ENCODE measurements around the gene KAT2A.

Gene KAT2A

GRCh38 chr17:42120770-42121769 lies at the start of gene KAT2A:
Gene KAT2A, minus strand, starts transcription at chr17:42121367. Its CDS starts 63 bp downstream, at chr17:42121304.
- peaks cover 13 to 18% of the 10 kb centered on the region in 2 donors for H3K36me3 ChIP-seq (ENCODE audit: control insufficient read depth in 2 of 2, insufficient read depth in 2 of 2, low read length in 2 of 2)
- peak within 1 kb of the TSS; percentile 70 to 81 for H3K27ac ChIP-seq (ENCODE audit: low read depth in 2 of 2, low read length in 2 of 2)
- no peaks in the 10 kb centered on the region for H3K9me3 ChIP-seq (ENCODE audit: control insufficient read depth in 2 of 2, low read length in 2 of 2)
- H3K4me1 ChIP-seq (ENCODE audit: control insufficient read depth in 2 of 2, insufficient read depth in 2 of 2, low read length in 2 of 2), result peaks cover 18 to 23% of the 10 kb centered on the region in 2 donors
- H3K9ac ChIP-seq (ENCODE audit: low read depth in 1 of 2, low read length in 2 of 2), result peak within 1 kb of the TSS; percentile 41 to 66
- no peaks in the 10 kb centered on the region for H3K27me3 ChIP-seq (ENCODE audit: control insufficient read depth in 2 of 2, insufficient read depth in 2 of 2, low read length in 2 of 2)
- H3K4me3 ChIP-seq (ENCODE audit: low read length in 2 of 2), result peak within 1 kb of the TSS; percentile 48 to 55

DNA sequence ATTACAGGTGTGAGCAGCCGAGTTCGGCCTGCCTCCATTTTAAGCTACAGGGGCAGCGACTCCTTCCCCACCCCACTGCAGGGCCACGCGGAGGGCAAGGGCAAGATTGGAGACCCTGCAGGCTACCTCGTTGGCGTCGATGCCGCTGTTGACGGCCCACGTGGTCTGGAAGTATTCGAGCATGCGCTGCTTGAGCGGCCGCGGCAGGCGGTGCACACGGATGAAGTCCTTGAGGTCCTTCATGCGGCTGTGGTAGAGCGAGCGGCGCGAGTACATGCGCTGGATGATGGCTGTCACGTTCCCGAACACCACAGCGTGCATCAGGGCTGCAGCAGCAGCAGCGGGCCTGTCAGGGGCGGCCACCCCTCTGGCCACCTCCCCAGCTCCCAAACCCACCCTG lies 48.2 kb upstream of the KAT2A start:
- Histone ChIP-seq H3K4me3 (ENCODE audit: low read length in 2 of 2) (no peak overlapping the region), H3K36me3 (ENCODE audit: control insufficient read depth in 2 of 2, insufficient read depth in 2 of 2, low read length in 2 of 2) (no peaks in the 10 kb centered on the region), H3K9me3 (ENCODE audit: control insufficient read depth in 2 of 2, low read length in 2 of 2) (no peaks in the 10 kb centered on the region), H3K4me1 (ENCODE audit: control insufficient read depth in 2 of 2, insufficient read depth in 2 of 2, low read length in 2 of 2) (no peaks in the 10 kb centered on the region), H3K27ac (ENCODE audit: low read depth in 2 of 2, low read length in 2 of 2) (no peak overlapping the region), H3K9ac (ENCODE audit: low read depth in 1 of 2, low read length in 2 of 2) (no peak overlapping the region), H3K27me3 (ENCODE audit: control insufficient read depth in 2 of 2, insufficient read depth in 2 of 2, low read length in 2 of 2) (no peaks in the 10 kb centered on the region)

DNA sequence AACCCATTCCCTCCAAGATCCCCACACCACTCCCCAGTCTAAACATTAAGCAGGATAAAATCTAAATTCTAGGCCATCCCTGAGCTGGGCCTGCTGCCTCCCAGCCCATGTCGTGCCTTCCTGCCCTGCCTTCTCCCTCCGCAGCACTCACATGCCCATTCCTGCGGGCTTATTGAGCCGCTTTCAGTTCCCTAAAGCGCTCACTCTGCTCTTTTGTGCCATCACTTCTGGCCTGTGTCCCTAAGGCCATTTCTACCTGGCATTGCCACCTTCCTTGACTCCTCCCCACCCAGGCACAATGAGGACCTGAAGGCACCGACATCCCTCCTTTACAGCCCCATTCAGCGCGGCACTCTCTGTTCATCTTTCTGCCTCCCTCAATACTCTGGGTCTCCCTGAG lies 46.6 kb upstream of the KAT2A start:
- Histone ChIP-seq H3K4me1 (ENCODE audit: control insufficient read depth in 2 of 2, insufficient read depth in 2 of 2, low read length in 2 of 2) (no peaks in the 10 kb centered on the region), H3K27me3 (ENCODE audit: control insufficient read depth in 2 of 2, insufficient read depth in 2 of 2, low read length in 2 of 2) (no peaks in the 10 kb centered on the region), H3K9ac (ENCODE audit: low read depth in 1 of 2, low read length in 2 of 2) (no peak overlapping the region), H3K36me3 (ENCODE audit: control insufficient read depth in 2 of 2, insufficient read depth in 2 of 2, low read length in 2 of 2) (no peaks in the 10 kb centered on the region), H3K4me3 (ENCODE audit: low read length in 2 of 2) (no peak overlapping the region), H3K9me3 (ENCODE audit: control insufficient read depth in 2 of 2, low read length in 2 of 2) (no peaks in the 10 kb centered on the region), H3K27ac (ENCODE audit: low read depth in 2 of 2, low read length in 2 of 2) (no peak overlapping the region)

GRCh38 chr17:42166196-42166763 lies 45.1 kb upstream of the KAT2A start:
- H3K36me3 ChIP-seq (ENCODE audit: control insufficient read depth in 2 of 2, insufficient read depth in 2 of 2, low read length in 2 of 2), result no peaks in the 10 kb centered on the region
- H3K9ac ChIP-seq (ENCODE audit: low read depth in 1 of 2, low read length in 2 of 2), result no peak overlapping the region
- no peaks in the 10 kb centered on the region for H3K27me3 ChIP-seq (ENCODE audit: control insufficient read depth in 2 of 2, insufficient read depth in 2 of 2, low read length in 2 of 2)
- no peaks in the 10 kb centered on the region for H3K9me3 ChIP-seq (ENCODE audit: control insufficient read depth in 2 of 2, low read length in 2 of 2)
- H3K4me3 ChIP-seq (ENCODE audit: low read length in 2 of 2), result no peak overlapping the region
- H3K27ac ChIP-seq (ENCODE audit: low read depth in 2 of 2, low read length in 2 of 2), result no peak overlapping the region
- no peaks in the 10 kb centered on the region for H3K4me1 ChIP-seq (ENCODE audit: control insufficient read depth in 2 of 2, insufficient read depth in 2 of 2, low read length in 2 of 2)

GRCh38 chr17:42165751-42166150 lies 44.6 kb upstream of the KAT2A start:
- Histone ChIP-seq H3K9ac (ENCODE audit: low read depth in 1 of 2, low read length in 2 of 2) (no peak overlapping the region), H3K9me3 (ENCODE audit: control insufficient read depth in 2 of 2, low read length in 2 of 2) (no peaks in the 10 kb centered on the region), H3K27me3 (ENCODE audit: control insufficient read depth in 2 of 2, insufficient read depth in 2 of 2, low read length in 2 of 2) (no peaks in the 10 kb centered on the region), H3K36me3 (ENCODE audit: control insufficient read depth in 2 of 2, insufficient read depth in 2 of 2, low read length in 2 of 2) (no peaks in the 10 kb centered on the region), H3K4me1 (ENCODE audit: control insufficient read depth in 2 of 2, insufficient read depth in 2 of 2, low read length in 2 of 2) (no peaks in the 10 kb centered on the region), H3K4me3 (ENCODE audit: low read length in 2 of 2) (no peak overlapping the region), H3K27ac (ENCODE audit: low read depth in 2 of 2, low read length in 2 of 2) (no peak overlapping the region)

DNA sequence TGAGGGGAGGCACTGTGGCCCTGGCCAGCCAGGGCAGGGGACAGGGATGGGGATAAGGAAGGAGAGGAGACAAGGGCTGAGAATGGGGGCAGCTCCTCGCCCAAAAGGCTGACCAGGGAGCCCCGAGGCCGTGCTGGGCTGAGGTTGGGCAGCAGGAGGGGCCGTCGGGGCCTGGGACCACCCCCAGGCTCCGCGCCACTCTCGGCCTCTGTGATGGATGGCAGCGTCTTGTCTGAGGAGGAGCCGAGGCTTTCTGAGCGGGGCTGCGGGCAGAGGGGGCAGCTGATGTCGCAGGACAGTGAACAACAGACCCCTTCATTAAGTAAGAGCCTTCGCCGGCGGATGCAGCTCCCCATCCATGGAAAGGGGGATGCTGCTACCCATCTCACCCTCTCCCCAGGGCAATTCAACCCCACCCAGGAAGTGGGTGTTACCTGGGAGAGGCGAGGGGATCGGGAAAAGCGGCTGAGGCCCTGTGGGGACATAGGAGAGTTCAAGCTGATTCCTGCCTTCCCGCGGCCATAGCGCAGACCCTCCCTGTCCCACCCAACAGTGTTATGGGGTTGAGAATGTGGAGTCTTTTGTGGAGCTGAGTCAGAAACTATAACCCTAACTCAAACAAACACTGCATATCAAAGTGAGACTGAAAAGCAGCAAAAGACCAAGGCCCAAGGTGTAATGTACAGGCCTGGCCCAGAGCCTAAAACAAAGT lies 42.7 kb upstream of the KAT2A start:
- Histone ChIP-seq H3K4me3 (ENCODE audit: low read length in 2 of 2) (no peak overlapping the region), H3K9ac (ENCODE audit: low read depth in 1 of 2, low read length in 2 of 2) (no peak overlapping the region), H3K27me3 (ENCODE audit: control insufficient read depth in 2 of 2, insufficient read depth in 2 of 2, low read length in 2 of 2) (no peaks in the 10 kb centered on the region), H3K4me1 (ENCODE audit: control insufficient read depth in 2 of 2, insufficient read depth in 2 of 2, low read length in 2 of 2) (no peaks in the 10 kb centered on the region), H3K27ac (ENCODE audit: low read depth in 2 of 2, low read length in 2 of 2) (no peak overlapping the region), H3K9me3 (ENCODE audit: control insufficient read depth in 2 of 2, low read length in 2 of 2) (no peaks in the 10 kb centered on the region), H3K36me3 (ENCODE audit: control insufficient read depth in 2 of 2, insufficient read depth in 2 of 2, low read length in 2 of 2) (no peaks in the 10 kb centered on the region)

- Histone ChIP-seq H3K9ac (ENCODE audit: low read depth in 1 of 2, low read length in 2 of 2) (no peak overlapping the region), H3K27ac (ENCODE audit: low read depth in 2 of 2, low read length in 2 of 2) (no peak overlapping the region)
These were observed 41.9 kb upstream of the KAT2A start for GRCh38 chr17:42163113-42163512.

DNA sequence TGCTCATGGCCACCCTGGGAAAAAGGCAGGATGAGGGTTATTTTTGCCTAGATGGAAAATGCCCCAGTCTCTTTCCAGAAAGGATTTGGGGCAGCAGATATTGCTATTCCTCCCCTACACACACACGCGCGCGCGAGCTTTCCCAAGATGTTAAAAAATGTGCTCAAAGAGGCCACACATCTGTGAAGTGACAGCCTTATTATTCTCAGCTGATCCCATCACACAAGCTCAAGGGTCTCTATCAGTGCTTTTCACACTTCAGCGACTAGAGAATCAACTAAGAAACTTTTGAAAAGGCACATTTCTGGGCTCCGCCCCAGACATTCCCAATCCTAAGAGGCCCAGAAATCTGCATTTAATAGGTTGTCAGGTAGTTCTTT lies 39.4 kb upstream of the KAT2A start:
- H3K4me1 ChIP-seq (ENCODE audit: control insufficient read depth in 2 of 2, insufficient read depth in 2 of 2, low read length in 2 of 2), result peaks cover 0 to 1% of the 10 kb centered on the region in 2 donors
- no peaks in the 10 kb centered on the region for H3K9me3 ChIP-seq (ENCODE audit: control insufficient read depth in 2 of 2, low read length in 2 of 2)
- no peak overlapping the region for H3K27ac ChIP-seq (ENCODE audit: low read depth in 2 of 2, low read length in 2 of 2)
- no peak overlapping the region for H3K9ac ChIP-seq (ENCODE audit: low read depth in 1 of 2, low read length in 2 of 2)
- H3K4me3 ChIP-seq (ENCODE audit: low read length in 2 of 2), result no peak overlapping the region
- no peaks in the 10 kb centered on the region for H3K36me3 ChIP-seq (ENCODE audit: control insufficient read depth in 2 of 2, insufficient read depth in 2 of 2, low read length in 2 of 2)
- H3K27me3 ChIP-seq (ENCODE audit: control insufficient read depth in 2 of 2, insufficient read depth in 2 of 2, low read length in 2 of 2), result no peaks in the 10 kb centered on the region

More at GRCh38 chr17:42163113-42163512, 41.9 kb upstream of the KAT2A start:
- Histone ChIP-seq H3K4me1 (ENCODE audit: control insufficient read depth in 2 of 2, insufficient read depth in 2 of 2, low read length in 2 of 2) (no peaks in the 10 kb centered on the region), H3K9me3 (ENCODE audit: control insufficient read depth in 2 of 2, low read length in 2 of 2) (no peaks in the 10 kb centered on the region), H3K27me3 (ENCODE audit: control insufficient read depth in 2 of 2, insufficient read depth in 2 of 2, low read length in 2 of 2) (no peaks in the 10 kb centered on the region), H3K36me3 (ENCODE audit: control insufficient read depth in 2 of 2, insufficient read depth in 2 of 2, low read length in 2 of 2) (no peaks in the 10 kb centered on the region), H3K4me3 (ENCODE audit: low read length in 2 of 2) (no peak overlapping the region)

GRCh38 chr17:42159796-42160530 lies 38.8 kb upstream of the KAT2A start:
- Histone ChIP-seq H3K27me3 (ENCODE audit: control insufficient read depth in 2 of 2, insufficient read depth in 2 of 2, low read length in 2 of 2) (no peaks in the 10 kb centered on the region), H3K9me3 (ENCODE audit: control insufficient read depth in 2 of 2, low read length in 2 of 2) (no peaks in the 10 kb centered on the region), H3K27ac (ENCODE audit: low read depth in 2 of 2, low read length in 2 of 2) (no peak overlapping the region), H3K9ac (ENCODE audit: low read depth in 1 of 2, low read length in 2 of 2) (no peak overlapping the region), H3K4me1 (ENCODE audit: control insufficient read depth in 2 of 2, insufficient read depth in 2 of 2, low read length in 2 of 2) (peaks cover 0 to 4% of the 10 kb centered on the region in 2 donors), H3K36me3 (ENCODE audit: control insufficient read depth in 2 of 2, insufficient read depth in 2 of 2, low read length in 2 of 2) (no peaks in the 10 kb centered on the region), H3K4me3 (ENCODE audit: low read length in 2 of 2) (no peak overlapping the region)
